Type B pancreatic cell (in vitro differentiated cells): Measurements from ENCODE around the gene DCTN3. TPM values are rescaled to one million over a fixed set of nuclear protein-coding genes. Genes with fewer than 3 reads are reported as not detected.

Experiments used
- DNase-seq: peaks from one replicate; pipeline ENCODE4 v3.0.0; 2021; ENCODE audit warnings: mixed read lengths; ENCODE audit not compliant: unreplicated experiment; ENCODE audit errors: extremely low spot score
- H3K27ac Mint-ChIP-seq: 2 replicates; pipeline ENCODE4 v1.8.0; 2021; ENCODE audit warnings: mild to moderate bottlenecking, mixed read lengths
- H3K27me3 Mint-ChIP-seq: 2 replicates; pipeline ENCODE4 v1.8.0; 2021; ENCODE audit warnings: mixed read lengths
- H3K36me3 Mint-ChIP-seq: 2 replicates; pipeline ENCODE4 v1.8.0; 2021; ENCODE audit warnings: mixed read lengths
- H3K4me1 Mint-ChIP-seq: one replicate; pipeline ENCODE4 v1.8.0; 2021; ENCODE audit warnings: mixed read lengths; ENCODE audit not compliant: unreplicated experiment
- H3K4me3 Mint-ChIP-seq: 2 replicates; pipeline ENCODE4 v1.8.0; 2021; ENCODE audit warnings: mild to moderate bottlenecking, mixed read lengths
- H3K9me3 Mint-ChIP-seq: 2 replicates; pipeline ENCODE4 v1.8.0; 2021; ENCODE audit warnings: mixed read lengths
- CTCF ChIP-seq: fragments of 200-600 bp; sonication (generic); conservative IDR thresholded peaks from 2 replicates; pipeline ENCODE4 v1.5.0; 2021; ENCODE audit warnings: antibody characterized with exemption, mild to moderate bottlenecking
- total RNA-seq: library from RNA; stranded (reverse); gene quantifications from 2 replicates; pipeline ENCODE4 v1.2.1, GENCODE V29; 2021; ENCODE audit warnings: low replicate concordance

Gene DCTN3
- total RNA-seq, 1 donor from 2014 or later: 93.4 TPM

- Mint-ChIP-seq H3K4me3 (peak overlapping the region; percentile 79), H3K27ac (no peak overlapping the region), H3K4me1 (peaks cover 64% of the 10 kb centered on the region), H3K36me3 (no peaks in the 10 kb centered on the region), H3K9me3 (no peaks in the 10 kb centered on the region), H3K27me3 (peaks cover 67% of the 10 kb centered on the region)
- no peak for TF ChIP-seq CTCF
- no peak for DNase-seq
These were observed 42.7 kb downstream of the DCTN3 start for GRCh38 chr9:34577400-34578240.

- peak overlapping the region; percentile 79 for H3K4me3 Mint-ChIP-seq
- no peaks in the 10 kb centered on the region for H3K36me3 Mint-ChIP-seq
- TF ChIP-seq CTCF: no peak
- H3K9me3 Mint-ChIP-seq: no peaks in the 10 kb centered on the region
- peaks cover 65% of the 10 kb centered on the region for H3K27me3 Mint-ChIP-seq
- H3K4me1 Mint-ChIP-seq: peaks cover 64% of the 10 kb centered on the region
- H3K27ac Mint-ChIP-seq: no peak overlapping the region
- DNase-seq: no peak
These were observed 43.5 kb downstream of the DCTN3 start for GRCh38 chr9:34576597-34577399.

- peaks cover 59% of the 10 kb centered on the region for H3K4me1 Mint-ChIP-seq
- peaks cover 58% of the 10 kb centered on the region for H3K27me3 Mint-ChIP-seq
- no peaks in the 10 kb centered on the region for H3K9me3 Mint-ChIP-seq
- peak overlapping the region; percentile 48 for H3K27ac Mint-ChIP-seq
- peak overlapping the region; percentile 65 for H3K4me3 Mint-ChIP-seq
- no peak for DNase-seq
- no peak for TF ChIP-seq CTCF
- no peaks in the 10 kb centered on the region for H3K36me3 Mint-ChIP-seq
These were observed 44.3 kb downstream of the DCTN3 start for GRCh38 chr9:34575862-34576596.

GRCh38 chr9:34575241-34575640, 45.1 kb downstream of the DCTN3 start:
- Mint-ChIP-seq H3K27ac (no peak overlapping the region), H3K36me3 (no peaks in the 10 kb centered on the region), H3K9me3 (no peaks in the 10 kb centered on the region), H3K4me1 (peaks cover 59% of the 10 kb centered on the region), H3K4me3 (no peak overlapping the region), H3K27me3 (peaks cover 52% of the 10 kb centered on the region)
- DNase-seq: no peak
- TF ChIP-seq CTCF: no peak

- Mint-ChIP-seq H3K4me3 (no peak overlapping the region), H3K4me1 (peaks cover 58% of the 10 kb centered on the region)
- no peak for DNase-seq
These were observed 45.7 kb downstream of the DCTN3 start for GRCh38 chr9:34574571-34574970.

More at GRCh38 chr9:34574571-34574970, 45.7 kb downstream of the DCTN3 start:
- no peak overlapping the region for H3K27ac Mint-ChIP-seq
- no peaks in the 10 kb centered on the region for H3K36me3 Mint-ChIP-seq
- H3K9me3 Mint-ChIP-seq: no peaks in the 10 kb centered on the region
- peaks cover 50% of the 10 kb centered on the region for H3K27me3 Mint-ChIP-seq
- TF ChIP-seq CTCF: no peak
